ENCODE data around the gene IRGQ.

Gene IRGQ

GRCh38 chr19:43534816-43535761 is 60.8 kb downstream of the IRGQ start:
- ATAC-seq = no peak

Data from activated CD4-positive, CD25-positive, alpha-beta regulatory T cell treated with anti-CD3 and anti-CD28 coated beads, Interleukin-2, amount 50 U/mL, for 24 hours (primary cell).